Transverse colon (tissue), 3 donors: ENCODE measurements around the gene GJA10.
A peak's percentile ranks its signal among the peaks of the same experiment; 100 is the strongest.

ENCODE experiments used
- EP300 ChIP-seq: sonication (generic); formaldehyde crosslinking; IDR thresholded peaks from one replicate; pipeline ENCODE4 v1.6.1; 2017; ENCODE audit warnings: antibody characterized with exemption, low read depth
- POLR2A ChIP-seq: fragments of 450-650 bp; IDR thresholded peaks from one replicate; pipeline ENCODE4 v1.6.1; 2016; ENCODE audit warnings: antibody characterized with exemption, mild to moderate bottlenecking, moderate library complexity
- TF ChIP-seq, protein P1 (sequence below), 5 experiments: fragments of 200-600 bp in 3 of 5; fragments of 450-650 bp in 2 of 5; sonication (generic) in 3 of 5; IDR thresholded peaks; 1 replicate in 2 of 5; 2 replicates in 3 of 5; pipeline ENCODE4 v1.5.1; 2016 to 2017; ENCODE audit warnings: antibody characterized with exemption in 5 of 5, inconsistent platforms in 3 of 5, mild to moderate bottlenecking in 2 of 5, moderate library complexity in 1 of 5

DNA sequence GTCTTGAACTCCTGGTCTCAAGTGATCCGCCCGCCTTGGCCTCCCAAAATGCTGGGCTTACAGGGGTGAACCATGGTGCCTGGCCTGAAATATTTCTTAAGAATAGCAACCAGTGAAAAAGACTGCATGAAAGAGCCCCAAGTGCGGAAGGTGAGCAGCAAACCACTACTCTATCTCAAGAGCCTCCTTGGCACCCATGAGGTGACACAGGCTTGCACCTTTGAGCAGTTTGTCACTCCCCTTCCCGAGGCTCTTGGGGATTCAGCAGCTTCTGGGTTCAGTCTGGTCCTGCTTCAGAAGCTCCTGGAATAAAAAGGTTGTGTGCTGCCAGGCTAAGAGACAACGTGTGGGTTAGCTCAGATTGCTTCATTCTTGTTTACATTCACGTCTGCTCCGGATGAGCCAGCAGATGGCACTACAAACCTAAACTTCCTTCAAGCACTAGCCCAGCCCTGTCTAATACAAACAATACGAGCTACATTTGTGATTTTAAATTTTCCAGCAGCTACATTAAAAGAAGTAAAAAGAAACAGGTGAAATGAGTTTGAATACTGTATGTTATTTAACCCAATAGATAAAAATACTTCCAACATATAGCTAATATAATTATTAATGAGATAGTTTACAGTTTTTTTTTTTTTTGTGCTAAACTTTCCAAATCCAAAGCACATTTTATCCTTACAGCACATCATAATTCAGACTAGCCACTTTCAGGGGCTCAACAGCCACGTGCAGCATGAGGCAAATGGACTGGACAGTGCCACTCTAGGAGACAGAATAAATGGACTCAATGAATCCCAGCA is 46.2 kb downstream of the GJA10 start:
- TF ChIP-seq POLR2A (no peak), EP300 (no peak)
- TF ChIP-seq, protein P1, sequence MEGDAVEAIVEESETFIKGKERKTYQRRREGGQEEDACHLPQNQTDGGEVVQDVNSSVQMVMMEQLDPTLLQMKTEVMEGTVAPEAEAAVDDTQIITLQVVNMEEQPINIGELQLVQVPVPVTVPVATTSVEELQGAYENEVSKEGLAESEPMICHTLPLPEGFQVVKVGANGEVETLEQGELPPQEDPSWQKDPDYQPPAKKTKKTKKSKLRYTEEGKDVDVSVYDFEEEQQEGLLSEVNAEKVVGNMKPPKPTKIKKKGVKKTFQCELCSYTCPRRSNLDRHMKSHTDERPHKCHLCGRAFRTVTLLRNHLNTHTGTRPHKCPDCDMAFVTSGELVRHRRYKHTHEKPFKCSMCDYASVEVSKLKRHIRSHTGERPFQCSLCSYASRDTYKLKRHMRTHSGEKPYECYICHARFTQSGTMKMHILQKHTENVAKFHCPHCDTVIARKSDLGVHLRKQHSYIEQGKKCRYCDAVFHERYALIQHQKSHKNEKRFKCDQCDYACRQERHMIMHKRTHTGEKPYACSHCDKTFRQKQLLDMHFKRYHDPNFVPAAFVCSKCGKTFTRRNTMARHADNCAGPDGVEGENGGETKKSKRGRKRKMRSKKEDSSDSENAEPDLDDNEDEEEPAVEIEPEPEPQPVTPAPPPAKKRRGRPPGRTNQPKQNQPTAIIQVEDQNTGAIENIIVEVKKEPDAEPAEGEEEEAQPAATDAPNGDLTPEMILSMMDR (IDR thresholded peaks at IDR 0.05) = peak; percentile 61 to 75 (median 63)
